Glomerular endothelial cell (primary cell): ENCODE measurements around the gene TRIO. TPM values are rescaled to one million over a fixed set of nuclear protein-coding genes. Genes with fewer than 3 reads are reported as not detected.

Experiments
- DNase-seq: peaks from one replicate; pipeline ENCODE4 v3.0.0-alpha.2; 2011; ENCODE audit warnings: low read depth, low spot score; ENCODE audit errors: extremely low read depth
- total RNA-seq: library from RNA; depleted of rRNA; stranded (reverse); fragments of >200 nt; gene quantifications from 2 replicates; pipeline ENCODE4 v1.2.3, GENCODE V29; 2015

Gene TRIO
- total RNA-seq, 1 donor from 2014 or later, result 304 TPM

DNA sequence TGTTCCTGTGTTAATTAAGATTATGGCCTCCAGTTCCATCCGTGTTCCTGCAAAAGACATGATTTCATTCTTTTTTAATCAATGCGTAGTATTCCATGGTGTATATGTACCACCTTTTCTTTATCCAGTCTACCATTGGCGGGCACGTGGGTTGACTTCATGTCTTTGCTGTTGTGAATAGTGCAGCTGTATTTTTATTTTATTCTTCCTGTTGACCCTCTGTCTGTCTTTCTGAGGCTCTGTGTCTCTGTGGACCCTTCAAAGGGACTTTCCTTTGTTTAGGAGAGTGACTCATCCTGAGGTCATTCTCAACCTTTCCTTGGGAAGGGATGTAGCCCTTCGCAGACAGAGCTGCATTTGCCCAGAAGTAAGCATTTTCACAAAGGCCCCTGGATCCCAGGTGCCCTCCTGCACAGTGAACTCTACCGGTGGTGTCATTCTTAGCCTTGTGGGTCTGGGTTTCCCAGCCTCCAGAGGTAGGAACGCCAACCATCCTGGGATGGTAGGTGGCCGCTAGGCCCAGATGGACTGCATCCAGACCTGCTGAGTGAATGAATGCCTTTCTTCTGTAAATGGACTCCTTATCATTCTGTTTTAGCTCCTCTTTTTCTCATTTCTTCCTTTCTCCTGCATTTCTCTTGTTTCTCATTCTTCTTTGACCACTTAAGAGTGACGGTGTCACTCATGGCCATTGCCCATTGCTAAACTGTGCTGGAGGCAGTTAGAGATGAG is 22.4 kb downstream of the TRIO start:
- DNase-seq, result peak; percentile 90

DNA sequence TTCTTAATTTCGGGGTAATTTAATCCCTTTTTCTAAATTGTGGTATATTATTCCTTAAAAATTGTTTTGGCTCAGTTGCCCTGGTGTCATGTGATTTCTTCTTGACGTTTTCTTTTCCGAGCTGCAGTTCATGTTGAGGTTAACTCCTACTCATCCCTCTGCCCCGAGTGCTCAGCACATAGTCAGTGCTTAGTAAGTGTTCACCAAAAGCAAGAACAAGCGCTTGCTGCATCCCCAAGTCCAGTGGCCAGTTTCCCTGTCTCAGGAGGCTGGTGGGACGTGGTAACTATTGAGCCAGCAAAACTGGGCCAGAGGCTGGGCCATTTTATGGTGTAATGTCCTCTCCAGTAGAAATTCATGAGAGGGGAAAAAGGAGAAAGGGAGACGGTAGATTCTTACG is 23.3 kb downstream of the TRIO start:
- DNase-seq, result no peak

DNA sequence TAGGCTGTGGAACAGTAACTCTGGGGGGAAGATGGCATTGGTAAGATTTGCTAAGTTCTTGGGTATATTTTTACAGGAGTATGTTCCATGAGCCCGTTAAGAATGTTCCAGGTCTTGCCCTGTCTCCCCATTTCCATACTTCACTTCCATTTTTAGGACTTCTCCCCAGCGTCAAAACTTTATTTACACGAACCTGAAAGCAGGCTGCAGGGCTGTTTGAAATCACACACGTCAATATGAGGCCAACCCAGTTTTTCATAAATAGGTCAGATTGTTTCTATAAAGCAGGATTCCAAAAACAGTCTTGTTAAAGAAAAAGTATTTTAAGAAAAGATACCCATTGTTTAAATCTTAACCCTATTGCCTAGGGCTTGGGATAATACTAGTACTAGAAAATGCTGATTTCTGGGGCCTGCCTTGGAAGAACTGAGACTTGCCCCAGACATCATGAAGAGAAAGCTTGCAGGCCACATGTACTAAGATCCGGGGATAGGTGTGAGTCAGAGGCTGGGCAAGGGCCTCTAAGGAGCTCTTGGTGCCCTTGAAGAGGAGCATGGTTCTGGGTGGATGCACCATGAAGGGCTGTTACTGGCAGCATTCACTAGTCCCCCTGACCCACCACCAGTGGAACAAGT is 24.2 kb downstream of the TRIO start:
- no peak for DNase-seq

DNA sequence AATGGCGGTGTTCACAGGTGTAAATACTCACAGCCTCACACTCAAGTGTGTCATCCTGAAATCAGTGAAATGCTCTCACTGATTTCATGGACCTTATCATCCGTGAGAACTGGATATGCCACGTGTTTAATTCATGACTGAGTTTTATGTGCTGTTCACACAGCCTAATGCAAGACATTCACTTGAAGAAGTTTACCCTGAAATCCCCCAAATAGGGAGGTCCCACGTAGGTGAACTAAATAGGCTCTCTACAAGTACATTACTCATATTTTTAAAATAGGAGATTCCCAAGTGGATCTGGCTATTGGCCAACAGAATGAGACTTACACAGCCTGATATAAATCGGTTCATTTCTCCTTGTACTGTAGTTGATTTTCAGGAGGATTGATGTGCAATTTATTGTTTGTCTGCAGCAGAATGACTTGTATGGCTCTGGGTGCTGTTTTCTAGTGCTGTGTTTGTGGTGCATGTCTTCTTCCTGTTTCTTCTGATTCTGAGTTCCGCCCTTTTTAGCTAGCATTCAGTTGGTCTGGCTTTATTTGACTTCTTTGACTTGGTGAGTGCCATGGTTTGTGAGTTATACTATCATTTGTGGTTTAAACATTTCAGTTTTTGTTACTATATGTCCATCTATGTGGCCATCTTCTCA is 25.1 kb downstream of the TRIO start:
- no peak for DNase-seq

DNA sequence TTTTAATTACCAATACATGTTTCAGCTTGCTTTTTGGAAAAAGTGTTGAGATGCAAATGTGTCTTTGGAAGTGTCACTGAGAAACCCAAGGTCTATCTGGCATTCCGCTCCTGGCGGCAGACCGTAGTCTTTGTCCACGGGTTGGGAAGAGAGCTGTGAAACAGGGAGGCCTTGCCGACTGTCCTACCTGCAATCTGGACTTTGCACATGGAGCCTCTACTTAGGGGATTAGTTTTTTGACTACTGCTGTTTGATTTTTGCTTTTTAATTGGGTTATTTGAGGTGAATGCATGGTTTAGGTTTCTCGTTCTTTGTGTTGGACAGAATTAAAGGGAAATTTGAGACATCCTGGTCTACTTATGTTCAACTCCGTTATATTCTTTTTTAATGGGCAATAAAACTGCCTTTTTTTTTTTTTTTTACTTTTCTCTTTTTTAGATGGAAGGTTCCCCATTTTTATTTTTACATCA is 25.7 kb downstream of the TRIO start:
- no peak for DNase-seq

DNA sequence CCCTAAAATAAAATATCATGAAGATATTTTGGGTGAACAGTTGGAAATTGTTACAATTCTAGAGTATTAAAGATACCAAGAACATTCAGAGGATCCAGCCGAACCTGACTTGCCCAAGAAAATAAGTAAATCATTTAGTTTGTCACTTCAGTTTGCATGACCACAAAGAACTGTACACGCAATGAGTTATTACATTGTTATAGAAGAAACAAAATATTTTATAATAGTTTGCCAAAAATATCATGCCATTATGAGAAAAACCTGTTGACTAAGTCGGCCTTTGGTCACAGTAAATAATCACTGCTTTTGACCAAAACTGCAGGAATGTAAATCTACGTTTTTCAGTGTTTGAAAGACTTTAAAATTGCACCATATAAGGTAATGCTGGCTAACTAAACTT is 27.9 kb downstream of the TRIO start:
- DNase-seq, result no peak

DNA sequence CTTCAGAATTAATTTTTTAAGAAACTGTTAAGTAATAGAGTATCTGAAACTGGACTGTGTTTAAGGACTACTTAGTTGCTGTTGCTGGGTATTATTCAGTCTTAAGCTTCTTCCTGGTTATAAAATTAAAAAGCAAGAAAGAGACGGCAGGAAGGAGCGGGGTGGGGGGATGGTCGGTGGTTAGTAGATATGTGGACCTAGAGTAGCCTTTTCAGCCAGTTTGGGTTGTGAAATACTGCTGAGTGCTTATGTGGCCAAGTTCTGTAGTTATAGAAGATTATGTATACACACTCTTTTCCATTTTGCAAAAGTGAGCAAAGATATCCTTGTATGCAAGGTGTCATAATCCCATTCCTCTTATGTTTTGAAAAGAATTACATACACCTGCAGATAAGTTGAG is 28.5 kb downstream of the TRIO start:
- DNase-seq, result no peak

DNA sequence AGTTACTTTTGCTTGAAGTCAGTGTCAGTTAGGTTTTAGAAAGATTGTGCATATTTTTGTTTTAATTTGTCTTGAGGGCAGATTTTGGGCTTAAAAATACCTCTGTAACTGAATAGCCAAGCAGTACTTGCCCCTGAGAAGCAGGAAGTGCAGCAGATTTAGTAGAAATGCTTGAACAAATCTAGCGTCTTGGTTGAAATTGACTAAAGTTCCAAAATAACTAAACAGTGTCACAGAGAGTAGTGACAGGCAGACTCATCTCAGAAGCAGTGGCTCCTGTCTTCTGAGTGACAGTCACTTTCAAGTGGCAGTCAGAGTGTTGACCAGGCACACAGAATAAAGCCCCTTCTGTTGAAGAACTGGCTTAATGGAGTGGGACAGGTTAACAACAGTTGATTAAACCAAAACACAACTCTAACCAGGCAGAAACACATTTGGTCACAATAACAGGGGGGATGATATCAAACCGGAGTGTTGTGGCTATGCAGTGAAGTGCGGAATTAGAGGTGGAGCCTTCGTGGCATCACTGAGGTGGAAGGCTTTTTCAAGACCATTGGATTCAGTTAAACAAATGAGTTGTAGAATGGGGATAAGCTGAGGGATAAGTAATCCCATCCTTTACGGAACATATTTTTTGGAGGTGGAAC is 29.1 kb downstream of the TRIO start:
- DNase-seq, result no peak

DNA sequence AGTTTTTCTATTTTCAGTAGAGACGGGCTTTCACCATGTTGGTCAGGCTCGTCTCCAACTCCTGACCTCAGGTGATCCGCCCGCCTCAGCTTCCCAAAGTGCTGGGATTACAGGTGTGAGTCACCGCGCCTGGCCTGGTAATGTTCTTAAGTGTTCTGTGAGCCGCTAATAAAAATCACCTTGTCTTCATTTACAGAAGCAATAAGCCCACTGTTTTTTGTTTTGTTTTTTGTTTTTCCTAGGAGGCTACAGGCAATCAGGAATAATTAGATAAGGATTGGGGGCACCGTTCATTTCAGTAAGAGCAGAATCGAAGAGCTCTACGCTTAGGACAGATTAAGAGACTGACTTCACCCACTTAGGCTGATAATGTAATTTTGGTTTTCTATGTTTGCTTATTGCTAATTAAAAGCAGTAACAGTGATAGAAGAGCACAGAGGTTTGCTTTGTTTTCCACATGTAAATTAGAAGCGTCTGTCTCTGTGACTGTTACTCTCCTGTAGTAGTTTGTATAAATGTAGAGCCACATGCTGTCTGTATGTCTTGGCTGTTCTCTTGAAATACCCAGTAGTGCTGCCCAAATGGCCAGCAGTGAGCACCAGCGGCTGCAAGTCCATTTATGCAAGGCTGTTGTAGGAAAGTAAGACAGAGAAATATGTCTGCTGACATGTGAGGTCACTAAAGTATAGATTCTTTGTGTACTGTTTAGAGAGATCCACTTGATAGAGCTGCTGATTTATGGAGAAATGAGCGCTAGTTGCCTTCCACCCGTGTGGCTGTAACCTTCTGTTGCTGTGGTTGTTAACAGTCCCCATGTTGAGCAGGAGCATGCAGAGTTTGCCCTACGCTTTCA is 30.5 kb downstream of the TRIO start:
- no peak for DNase-seq

DNA sequence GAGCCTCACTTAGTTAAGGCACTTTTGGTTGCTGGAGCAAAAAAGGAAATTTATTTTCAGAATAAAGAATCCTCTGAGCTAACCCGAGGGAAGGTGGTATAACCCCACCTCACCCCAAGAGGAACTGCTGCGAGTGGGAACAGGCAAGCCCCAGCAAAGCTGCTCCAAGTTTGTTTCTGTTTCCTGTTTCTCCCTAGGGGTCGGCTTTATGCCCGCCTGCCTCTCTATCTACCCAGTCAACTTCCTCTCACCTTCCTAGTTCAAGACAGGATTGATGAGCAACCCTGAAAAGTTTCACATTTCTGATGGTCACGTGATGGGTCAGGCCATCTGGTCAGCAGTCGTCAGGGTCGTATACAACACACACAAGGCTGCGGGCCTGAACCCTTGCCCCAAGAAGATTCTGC is 31.1 kb downstream of the TRIO start:
- no peak for DNase-seq

DNA sequence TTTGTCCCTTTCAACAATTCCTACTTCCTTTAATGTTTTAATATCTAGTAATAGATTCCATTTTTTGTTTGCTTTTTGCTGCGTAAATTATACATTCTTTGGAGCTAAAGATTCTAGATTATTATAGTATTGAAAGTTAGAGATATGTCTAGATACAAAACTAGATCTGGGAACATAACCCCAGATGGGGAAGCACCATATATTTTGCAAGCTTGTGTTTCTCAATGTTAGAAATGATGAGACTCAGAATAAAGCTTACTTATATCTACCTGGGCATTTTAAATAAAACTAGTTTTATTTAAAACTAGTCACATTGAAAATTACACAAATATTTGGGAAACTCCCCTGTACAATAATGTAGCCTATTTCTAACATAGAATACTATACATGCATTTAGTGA is 32.2 kb downstream of the TRIO start:
- no peak for DNase-seq

DNA sequence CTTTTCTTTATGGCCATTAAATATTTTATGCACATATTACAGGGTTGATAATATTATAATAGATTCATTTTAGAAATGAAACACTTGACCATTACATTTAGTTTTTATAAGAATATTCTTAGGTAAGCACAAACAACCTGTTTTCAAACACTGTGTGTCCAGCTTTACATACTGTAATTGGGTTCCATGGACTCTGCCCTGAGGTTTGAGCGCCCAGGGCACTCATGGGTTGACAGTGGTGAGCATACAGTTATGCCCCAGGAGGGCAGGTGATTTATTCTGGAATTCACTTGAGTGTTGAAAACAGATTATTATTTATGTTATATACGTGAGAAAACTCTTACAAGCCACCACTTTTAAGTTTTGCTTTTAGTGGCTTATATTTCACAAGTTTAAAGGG is 33.7 kb downstream of the TRIO start:
- no peak for DNase-seq

DNA sequence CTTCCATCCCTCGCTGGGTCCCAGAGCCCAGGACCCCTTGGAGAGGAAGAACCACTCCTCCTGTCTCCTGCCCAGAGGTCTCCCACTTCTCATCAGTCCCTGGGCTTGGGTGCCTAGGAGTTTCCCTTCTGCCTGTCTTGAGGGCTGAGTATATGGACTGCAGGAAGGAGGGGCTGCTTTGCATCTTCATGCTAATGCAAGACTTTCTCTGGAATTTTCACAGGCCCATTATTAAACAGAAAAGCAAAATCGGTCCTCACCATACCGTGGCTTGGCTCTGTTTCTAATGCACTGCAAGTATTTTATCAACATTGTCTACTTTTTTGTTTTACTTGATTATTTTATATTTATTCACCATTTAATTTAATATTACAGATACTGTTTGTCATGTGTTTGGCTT is 34.5 kb downstream of the TRIO start:
- DNase-seq, result no peak

DNA sequence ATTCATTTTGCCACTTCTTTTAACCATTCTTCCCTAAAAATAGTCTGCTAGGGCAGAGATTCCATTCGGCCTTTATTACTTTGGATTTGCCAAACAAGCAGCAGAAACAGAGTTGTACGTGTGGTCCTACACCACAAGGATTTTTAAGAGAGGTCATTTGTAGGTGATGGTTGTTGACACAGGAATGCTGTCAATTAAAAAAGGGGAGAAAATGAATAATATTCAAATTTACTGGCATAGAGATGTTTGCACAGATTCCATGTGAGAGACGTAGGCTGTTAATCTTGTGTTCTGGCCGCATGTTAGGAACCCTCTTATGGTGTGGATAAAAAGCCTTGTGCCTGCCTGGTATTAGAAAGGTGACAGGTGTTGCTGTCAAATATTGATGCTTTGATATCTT is 34.9 kb downstream of the TRIO start:
- no peak for DNase-seq

DNA sequence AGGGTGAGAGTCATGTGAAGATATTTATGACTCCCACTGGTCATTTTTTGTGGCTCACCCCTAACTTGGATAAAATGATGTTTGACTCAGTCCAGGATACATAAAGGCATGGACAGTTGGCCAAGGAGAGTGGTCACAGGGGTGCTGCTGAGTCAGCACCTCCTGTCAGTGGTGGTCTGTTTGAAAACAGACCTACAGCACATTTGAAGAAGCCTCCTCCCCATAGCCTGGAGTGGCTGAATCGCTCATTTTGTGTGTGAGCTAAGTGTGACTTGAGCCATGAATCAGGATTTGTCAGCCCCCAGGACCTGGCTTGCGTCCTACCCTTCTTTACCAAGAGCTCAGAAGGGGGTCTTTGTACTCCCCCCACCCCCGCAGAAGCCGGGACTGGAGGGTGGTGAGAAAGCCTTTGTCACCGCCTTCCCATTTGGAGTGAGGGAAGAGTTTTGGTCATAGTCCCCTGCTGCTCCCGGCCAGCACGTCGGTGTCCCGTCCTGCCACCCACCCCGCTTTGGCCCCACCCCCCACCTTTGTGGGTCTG is 35.6 kb downstream of the TRIO start:
- DNase-seq, result no peak

DNA sequence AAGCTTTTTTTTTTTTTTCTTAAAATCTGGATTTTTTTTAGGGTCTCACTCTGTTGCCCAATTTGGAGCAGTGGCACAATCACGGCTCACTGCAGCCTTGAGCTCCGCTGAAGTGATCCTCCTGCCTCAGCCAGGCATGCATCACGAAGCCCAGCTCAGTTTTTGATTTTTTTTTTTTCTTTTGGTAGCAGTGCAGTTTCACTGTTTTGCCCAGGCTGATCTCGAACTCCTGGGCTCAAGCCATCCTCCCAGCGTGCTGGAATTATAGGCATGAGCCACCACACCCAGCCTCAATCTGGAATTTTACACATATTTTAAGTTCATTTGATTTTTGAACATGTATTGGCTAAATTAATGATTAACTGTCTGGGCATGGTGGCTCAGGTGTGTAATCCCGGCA is 36.3 kb downstream of the TRIO start:
- no peak for DNase-seq

DNA sequence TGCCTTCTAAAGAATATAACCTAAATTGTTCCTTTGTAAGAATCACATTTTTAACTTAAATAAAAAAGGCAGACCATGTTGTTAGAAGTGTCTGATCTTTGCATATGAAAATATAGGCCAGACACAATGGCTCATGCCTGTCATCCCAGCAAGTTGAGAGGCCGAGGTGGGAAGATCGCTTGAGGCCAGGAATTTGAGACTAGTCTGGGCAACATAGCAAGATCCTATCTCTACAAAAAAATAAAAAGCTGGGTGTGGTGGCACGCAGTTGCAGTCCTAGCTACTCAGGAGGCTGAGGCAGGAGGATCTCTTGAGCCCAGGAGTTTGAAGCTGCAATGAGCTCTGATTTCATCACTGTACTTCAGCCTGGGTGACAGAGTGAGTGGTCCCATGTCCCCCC is 37.3 kb downstream of the TRIO start:
- no peak for DNase-seq

DNA sequence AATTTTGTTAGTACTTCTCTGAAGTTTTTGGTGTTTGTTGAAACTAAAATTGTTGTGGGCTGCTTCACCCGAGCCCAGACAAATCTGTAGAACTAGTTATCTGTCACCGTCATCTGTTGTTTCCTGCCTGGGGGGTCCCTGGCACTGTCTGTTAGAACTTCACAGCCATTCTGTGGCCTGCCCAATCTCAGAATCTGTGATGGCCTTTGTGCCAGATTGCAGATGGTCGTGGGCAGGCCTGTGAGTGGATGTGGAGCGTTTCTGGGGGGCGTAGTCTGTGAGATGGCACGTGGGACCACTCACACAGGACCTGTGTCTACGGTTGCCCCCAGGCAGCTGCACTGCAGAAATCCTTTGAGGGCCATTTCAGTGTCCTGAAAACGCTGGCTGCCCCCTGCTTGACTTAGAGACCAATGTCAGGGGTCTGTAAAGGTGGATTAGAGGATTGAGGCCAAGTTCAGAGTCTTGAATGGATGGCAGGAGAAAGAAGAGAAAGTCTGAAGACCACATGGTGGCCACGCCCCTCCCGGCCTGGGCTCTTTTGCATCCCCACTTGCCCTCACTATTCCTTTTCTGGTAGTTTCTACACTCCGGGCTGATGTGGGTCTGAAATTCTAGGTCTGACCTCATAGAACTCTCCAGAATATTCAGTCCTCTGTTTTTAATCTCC is 38.3 kb downstream of the TRIO start:
- DNase-seq, result no peak

DNA sequence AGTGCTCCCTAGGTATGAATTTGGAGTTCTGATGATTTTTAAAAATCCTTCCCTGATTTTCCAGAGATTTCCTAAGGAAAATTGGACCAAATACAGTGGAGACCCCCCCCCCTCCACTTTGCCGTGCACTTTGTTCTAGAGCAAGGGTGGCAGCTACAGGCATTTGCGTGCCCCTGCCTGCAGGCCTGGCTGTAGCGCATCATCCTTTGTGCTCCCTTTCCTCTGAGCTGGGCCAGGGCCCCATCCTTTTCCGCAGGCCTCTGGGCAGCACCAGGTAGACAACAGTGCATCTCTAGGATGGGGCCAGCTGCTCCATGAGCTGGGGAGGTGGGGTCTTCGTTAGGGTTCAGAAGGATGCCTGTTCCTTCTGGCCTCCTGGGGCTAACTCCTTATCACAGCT is 39.6 kb downstream of the TRIO start:
- no peak for DNase-seq
